Left ventricle myocardium superior (tissue), 1 donor: ENCODE results near the gene UBE2E1. TPM values are rescaled to one million over a fixed set of nuclear protein-coding genes. Genes with fewer than 3 reads are reported as not detected.
A peak's percentile ranks its signal among the peaks of the same experiment; 100 is the strongest.

Source experiments
- ATAC-seq: fragments of 200-7000 bp; cut with Tn5 transposase; one replicate; pipeline ENCODE4 v1.9.1; 2020; ENCODE audit warnings: mild to moderate bottlenecking, moderate library complexity
- DNase-seq: peaks from one replicate; pipeline ENCODE4 v3.0.0-alpha.2; 2020
- intact Hi-C: fragments of 100-400 bp; cut with micrococcal nuclease; formaldehyde crosslinking; loops from one replicate; pipeline ENCODE4 v1.11.0; 2022
- long read RNA-seq: library from polyadenylated mRNA; unstranded; transcript quantifications from one replicate; pipeline ENCODE4 v2.0.0, GENCODE V29; 2021
- total RNA-seq: library from RNA; stranded (reverse); fragmentation: NEBNext Ultra II Directional; extraction: Animal tissue kit (Norgen Biotek cat#: 25700); gene quantifications from one replicate; pipeline ENCODE4 v1.2.1, GENCODE V29; 2021
- donor health status: DM: no; HTN: yes; CAD: no; lungs with severe emphysema.

Gene UBE2E1
- 66.0 TPM for total RNA-seq
- long read RNA-seq, partial matches to known transcripts, result 2 of 5 reads
- long read RNA-seq, other reads (novel, unspliced or antisense), result 1 of 5 reads

DNA sequence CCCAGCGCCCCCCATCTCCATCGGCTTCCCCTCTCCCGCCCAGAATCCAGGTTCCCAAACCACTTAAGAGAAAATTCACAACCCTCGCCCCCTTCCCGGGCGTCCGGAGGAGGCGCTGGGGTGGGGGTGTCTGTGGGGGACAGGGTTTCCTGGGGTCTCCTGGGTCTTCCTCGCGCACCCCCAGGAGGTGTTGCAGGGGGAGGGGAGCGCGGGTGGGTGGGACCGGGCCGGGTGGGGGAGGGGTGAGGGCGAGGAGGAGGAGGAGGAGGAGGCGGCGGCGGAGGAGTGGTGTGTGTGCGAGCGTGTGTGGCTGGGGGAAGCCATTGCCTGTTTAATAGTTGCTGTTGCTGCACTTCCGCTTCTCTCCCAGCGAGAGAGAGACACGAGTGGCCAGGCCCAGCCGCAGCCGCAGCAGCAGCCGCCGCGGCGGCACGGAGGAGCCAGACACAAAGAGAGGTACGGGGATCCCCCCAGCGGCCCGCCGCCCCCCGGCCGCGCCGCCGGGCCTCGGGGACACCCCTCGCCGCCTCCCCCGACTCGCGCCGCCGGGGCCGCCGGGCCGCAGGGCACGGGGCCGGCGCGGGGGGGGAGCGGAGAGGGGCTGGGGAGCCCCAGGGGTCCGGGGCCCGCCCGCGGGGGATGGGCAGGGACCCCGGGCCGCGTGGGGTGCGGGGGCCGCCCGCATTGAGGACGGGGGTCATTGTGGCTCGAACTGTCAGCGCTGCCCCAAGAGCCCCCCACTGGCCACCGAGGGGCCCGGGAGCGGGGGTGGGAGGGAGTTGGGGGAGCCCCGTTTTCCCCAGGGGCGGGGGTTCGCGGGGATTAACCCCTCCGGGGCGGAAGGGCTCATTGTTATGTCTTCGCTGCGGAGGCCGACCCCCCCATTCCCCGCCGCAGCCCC is at the start of gene UBE2E1:
UBE2E1 (plus strand) TSS at position 323 of the 901 bp plus-strand sequence. CDS start 1,315 bp downstream, outside the sequence.
- intact Hi-C loops, result no loop called here

DNA sequence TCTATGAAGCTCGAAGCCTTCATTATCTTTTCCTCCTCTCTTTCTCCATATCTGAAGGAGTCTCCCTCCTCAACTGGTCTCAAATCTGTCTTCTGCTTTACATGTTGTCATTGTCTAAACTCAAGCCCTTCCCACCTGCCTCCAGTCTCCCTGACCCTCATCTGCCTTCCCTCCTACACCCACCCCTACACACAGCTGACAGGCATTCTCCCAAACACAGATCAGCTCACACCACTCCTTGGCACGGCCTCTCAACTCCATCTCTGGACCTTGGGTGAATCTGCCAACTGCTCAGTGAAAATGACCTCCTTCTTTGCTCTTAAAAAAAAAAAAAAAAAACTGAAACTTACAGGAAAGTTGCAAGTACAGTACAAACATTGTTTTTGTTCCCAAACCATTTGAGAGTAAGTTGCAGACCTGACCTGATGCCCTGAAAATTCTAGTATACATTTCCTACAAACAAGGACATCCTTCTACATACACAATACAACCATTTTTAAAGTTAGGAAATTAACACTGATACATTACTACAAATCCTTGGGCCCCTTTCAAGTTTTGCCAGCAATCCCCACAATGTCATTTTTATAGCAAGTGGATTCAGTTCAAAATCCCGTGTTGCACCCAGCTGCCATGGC is 49.4 kb upstream of the UBE2E1 start:
- ATAC-seq, result no peak
- no peak for DNase-seq
- intact Hi-C loops, result no loop called here

More for the DNA sequence above, at the start of gene UBE2E1:
- DNase-seq (peak; percentile 84), ATAC-seq (peak; percentile 80)

DNA sequence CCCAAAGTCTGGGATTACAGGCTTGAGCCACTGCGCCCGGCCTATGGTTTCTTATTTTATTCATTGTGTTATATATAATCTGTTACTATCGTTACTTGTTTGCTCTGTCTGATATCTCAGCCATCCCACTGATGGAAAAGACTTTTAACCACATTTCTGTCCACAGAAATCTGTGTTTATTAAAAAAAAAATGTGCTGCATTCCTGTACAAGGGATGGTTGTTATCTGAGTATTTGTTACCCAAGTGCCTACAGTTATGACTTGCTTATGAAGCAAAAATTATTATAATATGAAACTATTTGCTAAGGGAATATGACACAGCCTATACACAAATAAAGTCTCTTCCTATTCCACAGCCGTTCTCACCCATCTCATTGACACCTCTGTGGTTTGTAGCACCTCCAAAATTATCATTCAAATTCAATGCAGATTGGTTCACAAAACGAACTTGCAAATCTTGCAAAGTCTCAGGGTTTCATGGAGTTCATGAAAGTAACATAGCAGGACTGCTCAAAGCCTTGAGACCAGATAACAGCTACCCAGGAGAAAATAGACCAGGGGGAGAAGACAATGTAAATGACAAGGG is 47.4 kb upstream of the UBE2E1 start:
- intact Hi-C loops, result no loop called here
- ATAC-seq (no peak), DNase-seq (no peak)

DNA sequence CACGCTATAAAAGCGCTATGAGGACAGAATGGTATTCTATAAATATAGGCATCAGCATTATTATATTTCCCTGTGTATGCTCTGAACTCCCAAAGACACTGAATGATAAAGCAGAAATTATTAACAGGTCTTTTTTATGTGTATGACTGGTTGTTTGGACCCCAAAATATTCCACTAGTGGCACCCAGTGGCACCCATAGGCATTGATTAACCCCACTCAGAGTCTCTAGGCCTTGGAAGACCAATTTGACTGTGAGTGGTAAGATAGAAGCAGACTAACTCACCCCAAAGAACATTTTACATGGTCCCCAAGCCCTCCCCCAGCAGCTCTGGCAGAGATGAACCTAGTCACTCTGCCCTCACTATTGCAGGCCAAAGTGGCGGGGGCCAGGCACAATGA is 45.4 kb upstream of the UBE2E1 start:
- intact Hi-C loops, result no loop called here
- DNase-seq, result no peak
- ATAC-seq, result no peak

DNA sequence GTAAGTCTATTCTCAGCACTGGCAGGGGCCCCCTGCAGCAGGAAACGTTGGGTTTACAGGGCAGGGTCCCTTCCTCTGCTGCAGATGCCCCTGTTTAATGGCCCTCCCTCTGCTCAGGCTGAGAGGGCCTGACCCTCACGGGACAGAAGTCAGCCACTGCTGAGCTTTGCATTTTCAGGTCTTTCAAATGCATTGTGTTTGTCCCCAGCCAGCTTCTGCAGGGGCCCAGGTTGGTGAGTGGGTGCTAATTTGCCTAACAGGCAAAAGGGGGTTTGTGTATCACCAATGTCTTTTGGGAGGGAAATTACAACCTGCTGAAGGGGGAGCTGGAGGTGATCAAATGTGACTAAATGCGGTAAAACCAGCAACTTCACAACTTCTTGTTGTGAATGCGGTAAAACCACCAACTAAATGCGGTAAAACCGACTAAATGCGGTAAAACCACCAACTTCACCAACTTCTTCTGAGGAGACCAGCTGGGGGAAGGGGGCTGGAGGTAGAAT is 44.8 kb upstream of the UBE2E1 start:
- DNase-seq (no peak), ATAC-seq (no peak)
- intact Hi-C loops, result no loop called here

DNA sequence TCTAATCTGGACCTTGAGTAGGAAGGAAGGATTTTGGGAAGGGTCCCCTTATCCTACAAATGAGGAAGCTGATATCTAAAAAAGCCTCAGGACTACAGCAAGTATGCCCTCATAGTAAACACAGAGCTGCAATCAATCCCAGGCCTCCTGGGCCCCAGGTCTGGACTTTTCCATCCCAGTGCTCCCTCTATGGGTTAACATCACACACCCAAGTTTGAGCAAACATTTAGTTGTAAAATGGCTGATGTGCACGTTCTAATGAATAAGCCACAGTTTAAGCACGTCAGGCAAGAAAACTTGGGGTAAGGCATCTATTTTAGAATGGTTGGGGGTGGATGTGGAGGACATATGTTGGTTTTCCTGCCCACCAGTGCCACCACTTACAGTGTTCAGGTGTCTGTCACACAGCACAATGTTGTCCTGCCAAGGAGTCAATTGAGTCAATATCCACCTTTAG is 44.3 kb upstream of the UBE2E1 start:
- intact Hi-C loops, result no loop called here
- ATAC-seq (peak; percentile 50), DNase-seq (no peak)

DNA sequence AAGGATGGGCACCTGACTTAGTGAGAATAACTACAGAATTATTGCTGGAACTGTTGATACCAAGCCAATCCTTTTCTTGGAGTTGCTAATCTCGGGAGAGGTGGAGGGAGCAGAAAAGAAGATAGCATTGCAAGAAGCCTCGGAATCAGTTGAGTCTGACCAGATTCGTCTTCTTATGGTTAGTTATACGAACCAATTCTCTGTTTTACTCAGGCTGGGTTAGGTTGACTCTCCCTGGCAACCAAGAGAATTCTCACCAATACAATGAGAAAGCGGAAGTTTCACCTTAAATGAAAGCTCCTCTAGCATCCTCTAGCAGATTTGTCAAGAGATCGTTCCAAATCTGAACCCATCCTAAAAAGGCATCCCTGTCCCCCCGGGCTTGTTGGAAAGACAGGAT is 43.5 kb upstream of the UBE2E1 start:
- no peak for DNase-seq
- intact Hi-C loops, result no loop called here
- no peak for ATAC-seq

DNA sequence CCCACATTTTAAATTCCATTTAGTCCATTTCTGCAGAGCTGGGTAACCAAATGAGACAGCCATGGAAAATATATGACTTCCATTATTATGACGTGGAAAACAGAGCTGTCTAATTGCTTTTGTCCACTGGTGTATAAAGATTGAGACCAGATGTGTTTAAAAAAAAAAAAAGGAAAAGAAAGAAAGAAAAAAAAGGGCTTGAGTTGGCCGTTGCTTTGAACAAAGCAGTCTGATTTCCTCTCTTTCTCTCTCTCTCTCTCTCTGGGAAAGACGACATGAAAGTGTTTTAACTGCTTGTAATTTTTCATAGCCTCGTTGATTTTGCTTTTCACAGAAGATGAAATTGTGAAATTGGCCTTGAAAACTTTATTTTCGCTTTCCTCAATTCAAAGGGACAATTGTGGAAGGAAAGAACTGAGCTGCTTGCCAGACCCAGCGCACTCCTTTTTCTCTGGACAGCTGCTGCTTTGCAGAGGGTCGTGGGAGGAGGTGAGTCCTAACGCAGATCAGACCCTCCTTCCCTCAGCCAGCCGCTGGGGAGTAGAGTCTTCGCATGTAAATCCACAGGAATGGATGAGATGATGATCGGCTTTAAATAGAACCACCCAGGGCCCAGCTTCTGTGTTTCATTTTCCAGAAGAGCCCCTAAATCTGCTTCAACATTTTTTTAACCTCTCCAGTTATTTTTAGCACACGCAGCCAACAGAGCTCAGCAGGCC is 42.8 kb upstream of the UBE2E1 start:
- intact Hi-C loops, result no loop called here
- ATAC-seq, result peak; percentile 48
- no peak for DNase-seq

DNA sequence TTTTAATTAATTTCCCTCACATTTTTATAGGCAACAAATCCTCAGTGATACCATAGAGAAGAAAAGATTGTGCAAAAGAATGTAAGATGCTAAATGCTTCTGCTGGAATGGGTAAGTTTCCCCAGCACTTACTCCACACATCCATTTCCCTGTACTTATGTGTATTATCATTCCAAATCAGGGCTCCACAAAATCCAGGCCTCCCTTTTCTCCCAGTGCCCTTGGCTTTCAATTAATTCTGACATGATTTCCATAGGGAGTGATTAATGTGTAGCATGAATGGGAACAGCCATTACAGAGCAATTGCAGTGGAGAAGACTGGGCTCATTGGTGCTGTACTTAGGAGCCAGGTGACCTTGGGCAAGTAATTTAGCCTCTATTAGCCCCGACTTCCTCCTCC is 41.3 kb upstream of the UBE2E1 start:
- no peak for DNase-seq

DNA sequence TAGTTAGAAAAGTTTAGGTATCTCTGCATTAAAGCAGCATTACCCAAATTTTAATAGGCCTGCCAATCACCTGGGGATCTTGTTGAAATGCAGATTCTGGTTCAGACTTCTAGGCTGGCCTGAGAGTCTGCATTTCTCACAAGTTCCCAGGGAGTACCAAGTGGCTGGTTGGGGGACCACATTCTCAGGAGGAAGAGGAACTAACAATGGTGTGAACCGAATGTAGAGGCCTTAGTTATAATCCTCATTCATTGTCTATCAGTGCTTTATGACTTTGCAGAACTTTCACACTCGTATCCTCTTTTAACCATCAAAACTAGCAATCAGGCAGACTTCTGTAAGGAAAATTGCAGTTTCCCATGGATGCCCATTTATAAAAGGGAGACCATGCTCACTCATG is 38.2 kb upstream of the UBE2E1 start:
- DNase-seq (no peak), ATAC-seq (no peak)
- intact Hi-C loops, result no loop called here

More for the DNA sequence above, 41.3 kb upstream of the UBE2E1 start:
- ATAC-seq, result no peak
- intact Hi-C loops, result no loop called here

DNA sequence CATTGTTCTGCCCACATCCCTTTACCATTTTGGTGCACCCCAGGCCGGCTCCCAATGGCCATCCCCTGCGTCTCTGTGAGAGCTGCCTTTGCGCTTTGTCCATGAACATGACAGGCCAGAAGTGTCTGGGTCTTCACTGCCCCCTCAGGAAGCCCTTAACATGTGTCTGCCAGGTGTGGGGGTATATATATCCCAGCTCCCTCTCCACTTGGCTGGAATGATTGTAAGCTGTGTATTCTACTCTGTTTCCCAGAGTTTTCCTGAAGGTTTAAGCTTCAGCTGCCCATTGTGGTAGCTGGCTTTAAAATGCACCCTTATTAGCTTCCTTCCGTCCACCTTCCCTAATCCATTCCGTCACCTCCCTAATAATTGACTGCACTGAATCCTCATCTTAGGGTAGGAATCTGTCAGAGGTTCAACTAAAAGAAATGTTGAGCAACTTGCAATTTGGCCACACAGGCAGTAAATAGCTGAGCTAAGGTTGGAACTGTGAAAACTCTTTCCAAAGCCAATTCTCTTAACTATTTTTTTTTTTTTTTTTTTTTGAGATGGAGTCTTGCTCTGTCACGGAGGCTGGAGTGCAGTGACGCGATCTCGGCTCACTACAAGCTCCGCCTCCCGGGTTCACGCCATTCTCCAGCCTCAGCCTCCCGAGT is 30.4 kb upstream of the UBE2E1 start:
- ATAC-seq, result peak; percentile 68
- intact Hi-C loops, result no loop called here

DNA sequence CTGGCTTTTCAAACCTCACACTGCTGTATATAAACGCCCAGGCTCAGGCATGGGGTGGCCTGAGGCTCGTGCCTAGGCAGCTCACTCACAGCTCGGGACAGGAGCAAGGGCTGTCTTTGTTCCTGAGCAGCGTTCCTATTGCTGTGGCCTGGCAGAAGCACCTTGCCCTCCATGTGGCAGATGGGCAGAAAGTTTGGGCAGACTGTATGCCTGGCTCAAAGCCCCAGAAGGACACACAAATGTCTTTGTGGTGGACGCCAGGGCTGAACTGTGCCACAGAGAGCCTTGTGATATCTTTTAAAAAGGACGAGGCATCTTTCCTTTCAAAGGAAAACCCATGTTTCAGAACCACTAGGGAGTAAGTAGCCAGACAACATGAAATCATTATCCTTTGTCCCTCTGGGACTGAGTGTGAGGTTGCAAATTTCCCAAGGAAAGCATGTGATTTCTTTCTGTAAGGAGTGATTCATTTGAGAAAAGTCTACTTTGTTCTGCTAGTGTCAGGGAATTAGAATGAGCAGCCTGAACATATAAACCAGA is 29.3 kb upstream of the UBE2E1 start:
- peak; percentile 89 for ATAC-seq
- DNase-seq, result no peak
- intact Hi-C loops, result no loop called here

More for the DNA sequence above, 30.4 kb upstream of the UBE2E1 start:
- DNase-seq, result no peak

DNA sequence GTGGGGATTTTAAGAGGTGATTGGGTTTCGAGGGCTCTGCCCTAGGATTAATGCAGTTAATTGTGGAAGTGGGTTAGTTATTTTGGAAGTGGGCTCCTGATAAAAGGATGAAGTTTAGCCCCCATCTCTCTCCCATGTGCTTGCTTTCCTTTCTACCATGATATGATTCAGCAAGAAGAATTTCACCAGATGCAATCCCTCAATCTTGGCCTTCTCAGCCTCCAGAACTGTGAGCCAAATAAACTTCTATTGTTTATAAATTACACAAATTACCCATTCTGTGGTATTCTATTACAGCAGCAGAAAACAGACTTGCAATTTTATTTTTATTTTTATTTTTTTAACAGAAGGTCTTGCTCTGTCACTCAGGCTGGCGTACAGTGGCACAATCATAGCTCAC is 27.3 kb upstream of the UBE2E1 start:
- no peak for DNase-seq
- ATAC-seq, result no peak
- intact Hi-C loops, result no loop called here

DNA sequence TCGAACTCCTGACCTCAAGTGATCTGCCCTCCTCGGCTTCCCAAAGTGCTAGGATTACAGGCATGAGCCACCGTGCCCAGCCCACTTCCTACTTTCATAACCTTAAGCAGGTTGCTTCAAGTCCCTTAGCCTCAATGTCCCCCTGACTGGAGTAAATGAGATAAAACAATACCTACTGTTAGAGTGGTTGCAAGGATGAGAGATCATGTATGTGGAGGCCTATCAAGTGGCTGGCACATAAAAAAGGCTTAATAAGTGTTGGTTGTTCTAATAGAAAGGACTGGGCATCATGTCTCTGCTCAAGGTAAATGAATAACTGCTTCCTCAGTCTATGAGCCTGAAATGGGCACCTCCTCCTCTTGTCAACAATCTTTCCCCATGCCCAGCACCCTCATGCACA is 25.9 kb upstream of the UBE2E1 start:
- ATAC-seq (no peak), DNase-seq (no peak)
- intact Hi-C loops, result no loop called here

DNA sequence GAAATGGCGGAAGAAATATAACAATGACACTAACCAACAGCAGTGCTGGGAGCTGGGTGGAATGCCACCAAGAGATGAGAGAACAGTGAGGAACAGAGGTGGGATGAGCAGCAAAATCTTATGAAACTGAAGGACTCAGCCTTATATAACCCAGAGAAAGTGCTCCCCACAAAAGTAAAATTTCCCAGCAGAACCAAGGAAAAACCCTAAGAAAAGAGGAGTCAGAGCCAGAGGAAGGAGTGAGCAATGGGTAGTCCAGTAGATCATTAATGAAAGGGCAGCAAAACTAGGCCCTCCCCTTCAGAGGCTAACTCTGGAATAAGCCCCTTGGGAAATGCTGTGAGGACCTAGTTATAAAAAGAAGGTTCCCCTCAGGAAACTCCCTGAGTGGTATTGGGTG is 24.7 kb upstream of the UBE2E1 start:
- no peak for ATAC-seq
- no peak for DNase-seq
- intact Hi-C loops, result no loop called here

DNA sequence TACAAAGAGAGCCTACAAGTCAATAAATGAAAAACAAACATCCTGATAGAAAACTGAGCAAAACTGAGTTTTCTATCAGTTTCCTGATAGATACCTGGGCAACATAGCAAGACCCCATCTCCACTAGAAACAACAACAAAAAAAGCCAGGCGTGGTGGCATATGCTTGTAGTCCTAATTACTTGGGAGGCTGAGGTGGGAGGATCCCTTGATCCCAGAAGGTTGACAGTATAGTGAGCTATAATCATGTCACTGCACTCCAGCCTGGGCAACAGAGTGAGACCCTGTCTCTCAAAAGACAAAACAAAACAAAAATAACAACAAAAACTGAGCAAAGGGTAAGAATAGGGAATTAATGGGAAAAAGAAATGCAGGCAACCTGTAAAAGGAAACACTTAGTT is 23.9 kb upstream of the UBE2E1 start:
- intact Hi-C loops, result no loop called here

DNA sequence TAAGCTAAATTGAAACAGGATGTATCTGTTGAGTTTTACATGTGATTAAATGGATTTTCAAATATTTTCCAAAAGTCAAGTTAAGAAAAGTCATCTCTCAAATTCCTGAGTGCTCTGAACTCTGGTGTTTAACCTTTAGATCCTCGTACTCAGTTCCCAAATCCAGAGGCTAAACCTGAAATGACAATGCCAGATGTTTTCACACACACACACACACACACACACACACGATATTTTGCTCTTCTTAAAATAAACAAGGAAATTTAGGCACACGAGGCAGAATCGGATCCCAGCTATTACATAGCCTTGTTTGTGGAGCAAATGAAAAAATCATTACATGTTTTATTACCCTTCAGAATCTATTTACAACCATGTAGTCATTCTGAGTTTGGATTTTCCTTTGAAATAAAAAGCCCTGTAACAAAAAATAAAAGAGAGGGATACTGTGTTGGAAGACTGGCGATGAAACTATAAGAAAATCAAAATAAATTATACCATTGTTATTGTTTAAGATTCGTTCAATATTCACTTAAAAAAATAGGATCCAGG is 20.6 kb upstream of the UBE2E1 start:
- DNase-seq (no peak), ATAC-seq (peak; percentile 25)
- intact Hi-C loops, result no loop called here

More for the DNA sequence above, 23.9 kb upstream of the UBE2E1 start:
- DNase-seq (no peak), ATAC-seq (no peak)

DNA sequence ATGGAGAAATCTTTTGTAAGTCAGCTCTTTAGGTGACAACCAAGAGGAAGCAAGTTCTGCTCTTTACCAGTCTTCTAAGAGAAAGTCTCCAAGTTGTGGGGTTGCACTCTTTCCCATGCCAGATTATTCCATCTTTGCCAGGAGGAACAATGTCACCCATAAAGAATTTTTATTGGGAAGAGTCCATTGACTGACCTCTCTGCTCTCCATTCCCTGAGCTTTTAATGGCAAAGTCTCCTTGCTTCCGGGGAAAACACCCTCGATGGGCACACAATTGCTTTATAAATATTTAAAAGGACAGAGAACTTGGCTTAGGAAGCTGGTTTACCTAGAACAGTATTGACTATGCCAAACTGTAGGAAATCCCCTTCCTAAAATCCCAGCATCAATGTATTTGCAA is 19.9 kb upstream of the UBE2E1 start:
- DNase-seq (no peak), ATAC-seq (no peak)
- intact Hi-C loops, result no loop called here
